GM18526 (cell line): ENCODE measurements around the gene NHSL2.

ENCODE experiments used
- POLR2A ChIP-seq: IDR thresholded peaks from 3 replicates; pipeline ENCODE4 v1.6.1; 2011; ENCODE audit not compliant: insufficient read length; ENCODE audit errors: extremely low read depth

The NHSL2 gene

DNA sequence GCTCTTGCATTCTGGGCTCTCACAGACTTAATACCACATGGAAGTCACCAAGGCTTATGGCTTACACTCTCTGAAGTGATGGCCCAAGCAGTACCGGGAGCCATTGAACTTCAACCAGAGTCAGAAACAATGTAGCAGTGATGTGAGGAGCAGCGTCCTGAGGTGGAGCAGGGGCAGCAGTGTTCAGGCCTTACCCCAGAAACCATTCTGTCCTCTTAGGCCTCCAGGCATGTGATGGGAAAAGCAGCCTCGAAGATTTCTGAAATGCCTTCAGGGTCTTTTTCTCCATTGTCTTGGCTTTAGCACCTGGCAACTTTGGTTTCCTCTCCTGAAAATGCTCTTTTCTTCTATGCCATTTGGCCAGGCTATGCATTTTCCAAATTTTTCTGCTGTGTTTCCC lies 248.1 kb downstream of the NHSL2 start:
- no peak for TF ChIP-seq POLR2A

DNA sequence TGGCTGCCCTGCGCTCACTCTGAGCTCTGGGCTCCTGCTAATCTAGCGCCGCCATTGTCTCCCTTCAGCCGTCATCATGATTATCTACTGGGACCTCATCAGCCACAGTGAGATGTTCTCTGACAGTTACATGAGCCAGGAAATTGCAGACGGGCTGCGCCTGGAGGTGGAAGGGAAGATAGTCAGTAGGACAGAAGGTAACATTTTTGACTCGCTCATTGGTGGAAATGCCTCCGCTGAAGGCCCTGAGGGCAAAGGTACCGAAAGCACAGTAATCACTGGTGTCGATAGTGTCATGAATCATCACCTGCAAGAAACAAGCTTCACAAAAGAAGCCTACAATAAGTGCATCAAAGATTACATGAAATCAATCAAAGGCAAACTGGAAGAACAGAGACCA lies 249.1 kb downstream of the NHSL2 start:
- no peak for TF ChIP-seq POLR2A

DNA sequence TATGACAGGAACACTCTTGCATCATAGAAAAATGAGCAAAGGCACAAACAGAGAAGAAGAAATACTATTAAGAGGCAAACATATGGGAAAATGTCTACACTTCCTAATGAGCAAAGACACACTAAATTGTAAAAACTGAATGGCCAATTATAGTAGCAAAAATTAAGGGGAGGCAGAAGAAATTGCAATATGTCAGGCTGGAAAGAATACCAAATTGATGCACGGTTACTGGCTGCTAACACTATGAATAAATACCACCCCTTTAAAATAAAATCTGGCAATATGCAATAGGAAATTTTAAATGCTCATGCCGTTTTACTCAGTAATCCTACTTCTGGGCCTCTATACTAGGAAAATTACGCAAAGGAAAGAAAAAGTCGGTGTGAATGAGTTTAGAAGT lies 254.9 kb downstream of the NHSL2 start:
- no peak for TF ChIP-seq POLR2A

DNA sequence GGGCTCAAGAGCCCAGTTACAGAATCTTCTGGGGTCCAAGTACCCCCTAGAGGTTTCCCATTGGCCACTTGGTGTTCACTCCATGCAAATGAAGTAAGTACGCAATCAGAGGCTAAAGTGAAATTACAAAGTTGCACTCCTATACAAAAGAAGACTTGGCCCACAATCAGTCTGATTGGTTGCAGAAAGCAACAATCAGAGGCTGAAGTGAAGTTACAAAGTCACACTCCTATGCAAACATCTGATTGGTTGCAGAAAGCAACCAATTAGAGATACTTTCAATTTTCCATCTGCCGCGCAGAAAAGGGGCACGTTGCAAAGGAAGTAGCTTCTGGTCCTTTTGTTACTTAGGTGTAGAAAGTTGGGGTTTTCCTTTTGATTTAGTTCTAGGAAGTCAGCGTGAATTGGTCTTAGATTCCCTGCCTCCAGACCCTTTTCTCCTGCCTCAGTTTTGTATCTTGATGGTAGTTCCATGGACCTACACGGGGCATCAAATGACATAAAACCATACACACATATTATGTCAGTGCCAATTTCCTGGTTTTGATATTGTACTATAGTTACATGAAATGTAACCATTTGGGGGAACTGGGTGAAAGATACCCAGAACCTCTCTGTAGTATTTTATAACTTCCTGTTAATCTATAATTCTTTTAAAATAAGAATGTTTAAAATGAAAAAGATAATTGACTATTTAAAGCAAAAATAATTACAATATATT lies 258.5 kb downstream of the NHSL2 start:
- TF ChIP-seq POLR2A, result no peak

DNA sequence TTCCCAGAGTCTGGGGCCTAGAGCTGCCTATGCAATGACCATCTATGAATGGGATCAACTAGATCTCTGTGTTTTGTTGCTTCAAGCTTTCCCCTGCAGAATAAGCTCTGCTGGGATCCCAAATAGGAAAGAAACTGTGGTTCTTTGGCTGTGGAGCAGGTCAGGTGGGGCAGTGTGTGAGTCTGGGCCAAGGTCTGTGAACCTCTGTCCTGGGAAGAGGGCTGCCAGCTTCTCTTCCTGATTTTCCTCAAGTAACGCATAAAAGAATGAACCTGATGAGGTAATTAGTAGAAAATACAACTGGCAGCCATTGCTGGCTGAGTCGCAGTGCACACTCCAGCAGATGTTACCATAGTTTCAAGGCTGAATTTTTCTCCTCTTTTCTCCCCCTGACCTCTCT lies 266.3 kb downstream of the NHSL2 start:
- no peak for TF ChIP-seq POLR2A

DNA sequence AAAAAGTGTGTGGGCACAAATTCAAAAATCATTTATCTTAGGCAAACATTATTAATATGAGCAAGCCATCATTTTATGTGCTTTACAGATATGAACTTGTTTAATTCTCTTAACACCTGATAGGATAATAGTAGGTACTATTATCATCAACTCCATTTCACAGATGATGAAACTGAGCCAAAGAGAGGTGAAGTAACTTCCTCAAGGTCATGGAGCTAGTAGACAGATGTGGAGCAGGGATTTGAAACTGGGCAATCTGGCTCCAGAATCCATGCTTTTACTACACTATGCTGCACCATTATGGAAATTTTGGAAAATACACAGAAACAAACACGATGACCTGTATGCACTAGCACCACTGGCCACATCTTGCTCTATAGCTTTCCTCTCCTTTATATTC lies 269.9 kb downstream of the NHSL2 start:
- no peak for TF ChIP-seq POLR2A

DNA sequence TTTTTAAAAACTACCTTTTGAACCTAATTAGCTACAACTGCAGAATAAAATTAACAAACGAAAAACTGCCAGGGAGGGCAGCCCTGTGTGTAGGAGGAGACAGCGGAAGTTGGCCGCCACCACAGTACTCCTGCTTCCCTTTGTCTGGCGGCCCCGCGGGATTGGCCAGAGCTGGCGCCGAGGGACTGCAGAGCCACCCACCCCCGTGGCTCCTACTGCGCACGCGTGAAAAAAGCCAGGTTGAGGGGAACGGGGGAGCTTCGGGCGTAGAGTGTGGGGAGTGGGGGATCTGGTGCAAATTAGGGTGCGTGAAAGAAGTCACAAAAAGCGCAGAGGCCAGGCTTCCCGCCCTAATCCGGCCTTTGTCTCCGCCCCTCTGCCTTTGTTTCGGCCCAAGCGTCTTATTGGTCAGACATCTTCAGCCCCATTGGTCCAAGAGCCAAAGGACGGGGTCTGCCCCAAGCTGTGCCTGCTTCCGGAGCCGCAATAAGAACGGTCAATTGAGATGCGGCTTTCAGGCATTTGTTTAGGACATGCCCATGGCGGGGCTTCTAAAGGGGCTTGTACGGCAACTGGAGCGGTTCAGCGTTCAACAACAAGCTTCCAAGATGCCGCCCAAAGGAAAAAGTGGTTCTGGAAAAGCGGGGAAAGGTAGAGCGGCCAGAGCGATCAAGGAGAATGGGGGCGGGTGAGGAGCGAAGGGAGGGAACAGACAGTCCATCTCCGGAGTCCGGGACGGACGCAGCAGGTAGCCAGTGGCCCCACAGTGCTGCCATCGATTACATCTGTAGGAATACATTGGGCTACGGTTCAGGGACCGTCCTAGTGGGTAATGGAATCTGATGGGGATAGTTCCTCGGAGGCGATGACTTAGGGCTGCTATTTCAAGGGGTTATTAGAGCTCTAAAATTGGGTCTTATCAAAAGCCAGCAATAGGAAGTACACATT lies 270.8 kb downstream of the NHSL2 start, which contains the start of gene PIN4:
Gene PIN4 (plus strand): TSS at position 580 of the 948 bp plus-strand sequence. CDS start 29 bp downstream, at position 609.
- TF ChIP-seq POLR2A, result no peak

DNA sequence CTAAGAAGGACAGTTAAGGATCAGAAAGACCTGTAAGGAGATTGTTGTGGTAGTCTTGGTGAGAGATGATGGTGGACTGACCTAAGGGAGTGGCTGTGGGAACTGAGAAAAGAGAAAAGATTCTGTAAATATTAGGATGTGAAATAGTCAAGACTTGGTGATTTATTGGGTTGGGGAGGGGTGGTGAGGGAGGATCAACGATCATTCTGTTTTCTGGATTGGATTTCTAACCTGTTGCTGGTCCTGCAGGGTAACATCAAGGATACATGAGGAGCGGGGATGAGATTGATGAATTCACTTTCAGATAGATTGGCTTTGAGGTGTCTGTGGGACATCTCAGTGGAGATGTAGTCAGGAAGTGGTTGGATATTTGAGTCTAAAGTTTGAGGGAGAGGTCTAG lies 272.3 kb downstream of the NHSL2 start:
- no peak for TF ChIP-seq POLR2A

DNA sequence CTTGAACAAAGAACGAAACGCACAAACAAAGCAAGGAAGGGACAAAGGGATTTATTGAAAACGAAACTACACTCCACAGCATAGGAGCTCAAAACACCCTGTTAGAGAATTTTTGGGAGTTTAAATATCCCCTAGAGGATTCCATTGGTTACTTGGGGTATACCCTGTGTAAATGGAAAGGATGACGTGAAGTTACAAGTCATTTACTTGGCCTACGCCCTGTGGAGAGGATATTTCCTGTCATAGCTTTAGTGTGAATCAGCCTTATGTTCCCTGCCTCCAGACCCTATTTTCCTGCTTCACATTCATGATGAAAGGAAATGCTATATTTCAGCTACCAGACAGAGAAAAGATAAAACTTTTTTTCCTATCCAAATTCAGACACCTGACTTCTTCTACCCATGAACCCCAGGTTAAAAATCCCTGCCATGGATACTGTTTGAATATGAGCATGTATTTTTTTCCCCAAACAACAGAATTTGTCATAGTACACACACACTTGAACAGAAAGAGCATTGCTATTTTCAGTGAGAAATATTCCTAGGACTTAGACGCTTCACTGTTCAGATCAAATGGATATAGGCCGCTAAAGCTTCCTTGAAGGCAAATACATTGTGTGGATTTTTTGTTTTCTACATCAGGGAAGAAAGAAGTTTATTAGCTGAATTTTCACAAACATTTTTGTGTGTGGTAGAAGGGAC lies 291.3 kb downstream of the NHSL2 start:
- TF ChIP-seq POLR2A, result no peak
